ENCODE results near the gene MAML2. TPM values are rescaled to one million over a fixed set of nuclear protein-coding genes. Genes with fewer than 3 reads are reported as not detected.
"Not testable (repeated sequence)": the region's sequence is repeated elsewhere in the genome, so short reads cannot be mapped to it uniquely, and the experiment has no call there.

MAML2 gene
- total RNA-seq, 2 experiments from 2014 or later, result 23.4 to 27.2 TPM

DNA sequence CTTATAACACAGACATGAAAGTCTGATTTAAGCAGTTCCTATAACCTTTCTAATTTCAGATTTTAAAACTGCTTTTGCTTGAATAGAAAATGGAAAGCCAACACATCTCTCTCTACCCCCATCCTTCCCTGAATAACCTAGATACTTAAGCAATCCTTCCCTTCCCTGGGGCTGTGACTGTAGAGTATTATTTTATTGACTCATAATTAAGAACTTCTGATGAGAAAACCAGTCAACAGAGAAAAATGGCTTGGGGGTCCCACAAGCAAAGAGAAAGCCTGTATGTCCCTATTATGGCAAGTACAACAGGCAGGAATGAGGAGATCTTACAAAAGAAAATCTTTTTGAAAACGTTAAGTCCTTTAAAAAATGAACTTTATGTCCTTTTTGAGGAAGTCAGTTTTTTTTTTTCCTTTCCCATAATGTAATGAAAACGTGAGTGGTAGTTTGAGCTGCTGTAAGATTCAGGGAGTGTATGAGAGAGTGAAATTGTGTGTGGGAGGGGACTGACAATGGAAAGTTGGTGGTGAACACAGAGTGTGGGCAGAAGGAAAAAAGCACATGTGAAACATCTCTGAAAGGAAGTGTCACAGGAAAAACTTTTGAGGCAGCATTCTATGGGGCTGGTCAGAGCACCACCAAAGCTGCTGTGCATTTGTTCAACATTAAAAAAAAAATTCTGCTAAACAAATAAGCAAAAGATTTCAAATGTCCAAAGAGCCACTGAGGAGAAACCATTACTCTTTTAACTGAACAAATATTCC is 154.6 kb downstream of the MAML2 start:
- DNase-seq, result peak; percentile 18
- Mint-ChIP-seq H3K27me3 (no peaks in the 10 kb centered on the region), H3K4me1 (peaks cover 68% of the 10 kb centered on the region), H3K36me3 (ENCODE audit: low read depth) (peaks cover 26% of the 10 kb centered on the region), H3K9me3 (peaks cover 14% of the 10 kb centered on the region), H3K27ac (peak overlapping the region; percentile 7), H3K4me3 (peak overlapping the region; percentile 7)
- CTCF ChIA-PET, result interaction anchor here (0.6 to 1.4 kb wide), 5 partner anchors 8 to 415 kb away, joined by 3 to 5 read pairs (median 4); no protein-coding TSS in a partner anchor
- POLR2A ChIA-PET, result interaction anchor here (0.5 to 0.6 kb wide), 2 partner anchors 25 to 196 kb away, joined by 3 to 5 read pairs; no protein-coding TSS in a partner anchor

- no peak for DNase-seq
- H3K4me3 Mint-ChIP-seq, result no peak overlapping the region
- H3K4me1 Mint-ChIP-seq, result peaks cover 66% of the 10 kb centered on the region
Observed at GRCh38 chr11:96187822-96188221, 155.2 kb downstream of the MAML2 start.

DNA sequence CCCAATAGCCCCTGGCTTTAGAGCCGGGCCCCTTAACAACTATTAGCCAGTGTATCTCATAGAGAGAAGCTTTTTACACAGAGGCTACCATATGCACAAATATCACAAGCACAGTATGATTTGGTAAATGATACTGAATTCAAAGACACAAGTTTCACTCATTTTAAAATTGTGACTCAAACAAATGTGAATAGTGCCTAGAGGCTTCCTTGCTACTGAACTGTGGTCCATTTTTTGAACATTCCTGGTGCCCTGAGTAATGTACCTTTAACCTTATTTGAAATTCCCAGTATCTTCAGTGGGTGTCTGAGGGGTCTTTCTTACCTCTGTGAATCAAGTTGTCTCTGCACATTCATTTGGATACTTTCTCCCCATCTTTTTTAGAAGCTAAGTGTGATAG is 156.2 kb downstream of the MAML2 start:
- H3K4me3 Mint-ChIP-seq, result no peak overlapping the region
- peaks cover 11% of the 10 kb centered on the region for H3K9me3 Mint-ChIP-seq
- no peak for DNase-seq
- H3K36me3 Mint-ChIP-seq (ENCODE audit: low read depth), result peaks cover 22% of the 10 kb centered on the region
- CTCF ChIA-PET, result interaction anchor here (0.7 to 1.6 kb wide), 6 partner anchors 14 to 157 kb away, joined by 3 to 4 read pairs (median 3); no protein-coding TSS in a partner anchor
- H3K27ac Mint-ChIP-seq, result no peak overlapping the region
- POLR2A ChIA-PET, result no interaction called here
- H3K4me1 Mint-ChIP-seq, result peaks cover 62% of the 10 kb centered on the region
- no peaks in the 10 kb centered on the region for H3K27me3 Mint-ChIP-seq

More at GRCh38 chr11:96187822-96188221, 155.2 kb downstream of the MAML2 start:
- Mint-ChIP-seq H3K27me3 (no peaks in the 10 kb centered on the region), H3K27ac (no peak overlapping the region), H3K9me3 (peaks cover 14% of the 10 kb centered on the region), H3K36me3 (ENCODE audit: low read depth) (peaks cover 23% of the 10 kb centered on the region)
- ChIA-PET CTCF (interaction anchor here (0.6 to 1.6 kb wide), 2 partner anchors 156 to 414 kb away, joined by 3 to 4 read pairs; no protein-coding TSS in a partner anchor), POLR2A (interaction anchor here (0.6 kb wide), 1 partner anchor 196 kb away, joined by 3 read pairs; no protein-coding TSS in a partner anchor)

- Mint-ChIP-seq H3K36me3 (ENCODE audit: low read depth) (peaks cover 11% of the 10 kb centered on the region), H3K27me3 (no peaks in the 10 kb centered on the region), H3K4me1 (peaks cover 51% of the 10 kb centered on the region), H3K4me3 (no peak overlapping the region), H3K27ac (no peak overlapping the region), H3K9me3 (peaks cover 4% of the 10 kb centered on the region)
- DNase-seq, result no peak
- CTCF ChIA-PET, result interaction anchor here (1.0 kb wide), 1 partner anchor 96 kb away, joined by 3 read pairs; no protein-coding TSS in a partner anchor
- POLR2A ChIA-PET, result no interaction called here
Observed at GRCh38 chr11:96185220-96185768, 157.7 kb downstream of the MAML2 start.

- Mint-ChIP-seq H3K4me1 (peaks cover 39% of the 10 kb centered on the region), H3K36me3 (ENCODE audit: low read depth) (peaks cover 39% of the 10 kb centered on the region)
- H3K9me3 Mint-ChIP-seq, H3K27me3 Mint-ChIP-seq, H3K27ac Mint-ChIP-seq, DNase-seq, H3K4me3 Mint-ChIP-seq, POLR2A ChIA-PET: not testable (repeated sequence)
- CTCF ChIA-PET, result interaction anchor here (1.7 kb wide), 1 partner anchor 8 kb away, joined by 5 read pairs; no protein-coding TSS in a partner anchor
Observed at GRCh38 chr11:96180937-96181336, 162.1 kb downstream of the MAML2 start.

DNA sequence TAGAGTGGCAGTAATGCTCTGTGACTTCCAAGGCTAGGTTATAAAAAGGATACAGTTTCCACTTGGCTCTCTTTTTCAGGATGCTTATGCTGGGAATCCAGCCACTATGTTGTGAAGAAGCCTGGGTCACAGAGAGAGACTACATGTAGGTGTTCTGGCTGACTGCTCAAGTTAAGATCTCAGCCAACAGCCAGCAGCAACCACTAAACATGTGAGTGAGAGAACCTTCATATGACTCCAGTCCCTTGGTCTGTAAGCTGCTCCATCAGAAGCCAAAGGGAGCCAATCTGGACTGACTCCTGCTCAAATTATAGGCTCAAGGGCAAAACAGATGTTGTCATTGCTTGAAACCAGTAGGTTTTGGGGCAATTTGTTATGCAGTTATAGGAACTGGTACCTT is 162.7 kb downstream of the MAML2 start:
- Mint-ChIP-seq H3K27ac (no peak overlapping the region), H3K4me3 (no peak overlapping the region), H3K9me3 (no peaks in the 10 kb centered on the region), H3K36me3 (ENCODE audit: low read depth) (peaks cover 37% of the 10 kb centered on the region), H3K4me1 (peaks cover 36% of the 10 kb centered on the region), H3K27me3 (no peaks in the 10 kb centered on the region)
- ChIA-PET POLR2A (no interaction called here), CTCF (interaction anchor here (1.7 kb wide), 1 partner anchor 9 kb away, joined by 5 read pairs; no protein-coding TSS in a partner anchor)
- DNase-seq, result no peak

DNA sequence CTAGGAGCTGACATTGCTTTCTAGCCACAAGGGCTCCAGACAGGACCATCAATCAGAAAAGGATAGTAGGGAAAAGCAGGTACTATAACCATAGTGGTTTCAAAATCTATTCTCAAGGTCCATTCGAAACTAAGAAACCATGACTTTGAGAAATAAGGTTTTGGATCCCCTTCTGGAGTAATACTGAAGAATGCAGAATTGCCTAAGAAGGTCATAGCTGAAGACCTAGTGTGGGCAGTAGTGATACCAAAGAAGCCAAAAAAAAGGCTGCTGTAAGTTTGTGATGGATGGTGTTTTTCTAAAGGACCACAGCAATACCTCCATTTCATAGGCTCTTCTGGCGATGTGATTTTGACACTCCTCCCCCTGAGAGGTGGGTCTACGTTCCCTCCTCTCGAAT is 163.1 kb downstream of the MAML2 start:
- POLR2A ChIA-PET, result no interaction called here
- Mint-ChIP-seq H3K9me3 (no peaks in the 10 kb centered on the region), H3K36me3 (ENCODE audit: low read depth) (peaks cover 37% of the 10 kb centered on the region), H3K4me3 (no peak overlapping the region), H3K27me3 (no peaks in the 10 kb centered on the region), H3K27ac (peak overlapping the region; percentile 51), H3K4me1 (peaks cover 36% of the 10 kb centered on the region)
- CTCF ChIA-PET, result interaction anchor here (1.7 kb wide), 1 partner anchor 9 kb away, joined by 5 read pairs; no protein-coding TSS in a partner anchor
- no peak for DNase-seq

GRCh38 chr11:96178887-96179279 is 164.1 kb downstream of the MAML2 start:
- Mint-ChIP-seq H3K4me3 (no peak overlapping the region), H3K27ac (no peak overlapping the region), H3K27me3 (no peaks in the 10 kb centered on the region), H3K36me3 (ENCODE audit: low read depth) (peaks cover 38% of the 10 kb centered on the region), H3K4me1 (peaks cover 41% of the 10 kb centered on the region), H3K9me3 (no peaks in the 10 kb centered on the region)
- CTCF ChIA-PET, result no interaction called here
- POLR2A ChIA-PET, result no interaction called here
- no peak for DNase-seq

- no peak overlapping the region for H3K4me3 Mint-ChIP-seq
- ChIA-PET CTCF (no interaction called here), POLR2A (no interaction called here)
- H3K27me3 Mint-ChIP-seq, result no peaks in the 10 kb centered on the region
- H3K4me1 Mint-ChIP-seq, result peaks cover 41% of the 10 kb centered on the region
- no peaks in the 10 kb centered on the region for H3K9me3 Mint-ChIP-seq
- peak overlapping the region; percentile 41 for H3K27ac Mint-ChIP-seq
- DNase-seq, result no peak
- H3K36me3 Mint-ChIP-seq (ENCODE audit: low read depth), result peaks cover 44% of the 10 kb centered on the region
Observed at GRCh38 chr11:96178049-96178886, 164.7 kb downstream of the MAML2 start.

GRCh38 chr11:96177146-96177545 is 165.8 kb downstream of the MAML2 start:
- Mint-ChIP-seq H3K36me3 (ENCODE audit: low read depth) (peaks cover 48% of the 10 kb centered on the region), H3K9me3 (no peaks in the 10 kb centered on the region), H3K4me1 (peaks cover 42% of the 10 kb centered on the region), H3K4me3 (no peak overlapping the region), H3K27me3 (no peaks in the 10 kb centered on the region), H3K27ac (no peak overlapping the region)
- DNase-seq, result no peak
- ChIA-PET POLR2A (no interaction called here), CTCF (no interaction called here)

DNA sequence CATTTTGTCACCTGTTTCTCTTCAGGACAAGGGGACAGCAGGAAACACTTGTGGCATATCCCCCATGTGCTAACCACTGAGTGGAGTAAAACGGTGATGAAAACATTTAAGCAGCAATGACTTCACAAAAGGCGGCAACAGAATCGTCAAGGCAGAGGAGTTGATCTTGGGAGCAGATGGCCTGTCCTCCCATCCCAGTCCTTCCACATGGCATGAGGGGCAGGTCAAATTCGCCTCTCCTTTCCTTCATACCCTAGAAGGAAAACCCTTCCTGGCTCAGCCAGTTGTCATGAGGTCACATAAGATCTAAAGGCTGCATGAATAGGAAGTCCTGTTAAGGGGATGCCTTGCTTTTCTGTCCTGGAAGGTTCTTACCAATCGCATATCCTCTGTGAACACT is 169.1 kb downstream of the MAML2 start:
- Mint-ChIP-seq H3K36me3 (ENCODE audit: low read depth) (peaks cover 48% of the 10 kb centered on the region), H3K4me3 (no peak overlapping the region), H3K27ac (peak overlapping the region; percentile 33), H3K27me3 (no peaks in the 10 kb centered on the region), H3K9me3 (peaks cover 5% of the 10 kb centered on the region), H3K4me1 (peaks cover 50% of the 10 kb centered on the region)
- ChIA-PET CTCF (interaction anchor here (0.6 to 1.3 kb wide), 3 partner anchors 11 to 169 kb away, joined by 3 to 4 read pairs (median 3); partner anchors contain the start of gene MAML2), POLR2A (no interaction called here)
- DNase-seq, result no peak

- peaks cover 46% of the 10 kb centered on the region for H3K36me3 Mint-ChIP-seq (ENCODE audit: low read depth)
- peaks cover 5% of the 10 kb centered on the region for H3K9me3 Mint-ChIP-seq
- CTCF ChIA-PET, result interaction anchor here (0.7 to 1.3 kb wide), 4 partner anchors 13 to 170 kb away, joined by 3 to 4 read pairs (median 3); partner anchors contain the start of gene MAML2
- DNase-seq, result no peak
- POLR2A ChIA-PET, result no interaction called here
- H3K27me3 Mint-ChIP-seq, result no peaks in the 10 kb centered on the region
- H3K4me1 Mint-ChIP-seq, result peaks cover 49% of the 10 kb centered on the region
- no peak overlapping the region for H3K4me3 Mint-ChIP-seq
- peak overlapping the region; percentile 33 for H3K27ac Mint-ChIP-seq
Observed at GRCh38 chr11:96173422-96173821, 169.6 kb downstream of the MAML2 start.

Measured in activated CD4-positive, alpha-beta T cell treated with anti-CD3 and anti-CD28 coated beads, Interleukin-2, amount 10 ng/mL, durations not matched to agents 7 days and 5 days (primary cell).